Right lobe of liver (tissue), 6 donors: ENCODE data around the gene MRPL12. TPM values are rescaled to one million over a fixed set of nuclear protein-coding genes. Genes with fewer than 3 reads are reported as not detected.

Experiments used
- ATAC-seq, 4 donors: fragments of 200-7000 bp; cut with Tn5 transposase; one replicate each; pipeline ENCODE4 v1.9.1; 2020; ENCODE audit warnings: mild to moderate bottlenecking in 4 of 4, moderate library complexity in 4 of 4
- DNase-seq, 3 donors: peaks; one replicate each; pipeline ENCODE4 v3.0.0-alpha.2; 2020
- H3K27ac ChIP-seq, 3 donors: fragments of 200-600 bp; one replicate each; pipeline ENCODE4 v1.8.0; 2022
- H3K27me3 ChIP-seq, 2 donors: fragments of 200-600 bp; one replicate each; pipeline ENCODE4 v1.8.0; 2022
- H3K36me3 ChIP-seq, 4 donors: fragments of 200-600 bp; sonication (generic) in 1 of 4; one replicate each; pipeline versions ENCODE4 v1.5.1 to v1.8.0; 2017 to 2022; ENCODE audit warnings: control low read depth in 1 of 4
- H3K4me1 ChIP-seq, 4 donors: fragments of 200-600 bp; sonication (generic) in 1 of 4; one replicate each; pipeline versions ENCODE4 v1.5.1 to v1.8.0; 2017 to 2022; ENCODE audit warnings: control low read depth in 1 of 4
- H3K4me3 ChIP-seq, 3 donors: fragments of 200-600 bp; one replicate each; pipeline ENCODE4 v1.8.0; 2022
- H3K9me3 ChIP-seq, 4 donors: fragments of 200-600 bp; sonication (generic) in 1 of 4; one replicate each; pipeline versions ENCODE4 v1.5.1 to v1.8.0; 2017 to 2022; ENCODE audit warnings: control low read depth in 1 of 4
- POLR2A ChIP-seq: fragments of 450-650 bp; IDR thresholded peaks from one replicate; pipeline ENCODE4 v1.6.1; 2017; ENCODE audit warnings: antibody characterized with exemption, mild to moderate bottlenecking
- WGBS: methylation state at CpG from one replicate; pipeline ENCODE4 v1.1.6; 2018; ENCODE audit warnings: low coverage, low lambda C conversion rate; ENCODE audit not compliant: insufficient coverage; ENCODE audit errors: missing lambda C conversion rate; 5-methylcytosine and 5-hydroxymethylcytosine counted together
- intact Hi-C, 2 donors: fragments of 100-400 bp; cut with DNase I; formaldehyde crosslinking; loops; one replicate each; pipeline versions ENCODE4 v1.11.2 to v1.14.1; 2022
- total RNA-seq, 6 experiments: library from RNA; depleted of rRNA in 2 of 6; stranded (reverse); fragments of >200 nt in 2 of 6; fragmentation: NEBNext Ultra II Directional in 3 of 6; extraction: Animal tissue kit (Norgen Biotek cat#: 25700) in 3 of 6; gene quantifications; one replicate each; pipeline versions ENCODE4 v1.1.0 to v1.2.4, GENCODE V29; 2016 to 2023
- TF ChIP-seq, protein P1 (sequence below), 4 donors: fragments of 200-600 bp in 3 of 4; fragments of 450-650 bp in 1 of 4; IDR thresholded peaks; one replicate each; pipeline versions ENCODE4 v1.5.1 to v1.8.0; 2016 to 2022; ENCODE audit warnings: antibody characterized with exemption in 4 of 4, mild to moderate bottlenecking in 2 of 4
- donor health status: DM: no; HTN: yes; CAD: no.
- donor health status: DM: no; HTN: no; CAD: no.
- donor health status: DM: no; HTN: no; CAD: no.
- donor health status: DM: no; HTN: yes; CAD: no.
- donor health status: DM: no; HTN: yes; CAD: no.

MRPL12 gene
- total RNA-seq, 6 experiments from 2014 or later = 43.8 to 119 (median 59.3) TPM

DNA sequence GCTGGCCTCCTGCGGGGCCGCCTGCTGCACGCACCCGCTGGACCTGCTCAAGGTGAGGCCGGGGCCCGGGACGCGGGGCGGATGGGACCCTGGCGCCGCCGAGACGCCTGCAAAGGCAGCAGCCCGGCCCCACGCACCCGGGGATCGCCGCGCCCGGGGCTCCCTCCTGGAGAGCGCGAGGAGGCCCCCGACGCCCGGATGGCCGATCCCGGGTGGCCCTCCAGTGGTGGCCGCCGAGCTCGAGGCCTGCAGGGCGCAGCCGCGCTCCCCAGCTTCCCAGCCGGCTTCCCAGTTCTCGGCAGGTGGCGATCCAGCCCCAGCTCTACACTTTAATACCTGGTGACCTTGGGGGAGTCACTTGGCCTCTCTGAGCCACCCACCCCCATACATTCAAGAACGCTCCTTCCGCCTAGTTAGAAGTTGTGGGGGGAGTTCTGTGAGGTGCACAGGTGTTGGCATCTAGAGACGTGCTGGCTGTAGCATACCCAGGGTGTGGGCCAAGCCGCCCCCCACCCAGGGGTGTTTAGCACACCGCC lies 9.4 kb downstream of the MRPL12 start:
- peak in 3 of 4 donors; percentile 3 to 30 (median 4) for ATAC-seq
- TF ChIP-seq POLR2A = no peak
- TF ChIP-seq, protein P1, sequence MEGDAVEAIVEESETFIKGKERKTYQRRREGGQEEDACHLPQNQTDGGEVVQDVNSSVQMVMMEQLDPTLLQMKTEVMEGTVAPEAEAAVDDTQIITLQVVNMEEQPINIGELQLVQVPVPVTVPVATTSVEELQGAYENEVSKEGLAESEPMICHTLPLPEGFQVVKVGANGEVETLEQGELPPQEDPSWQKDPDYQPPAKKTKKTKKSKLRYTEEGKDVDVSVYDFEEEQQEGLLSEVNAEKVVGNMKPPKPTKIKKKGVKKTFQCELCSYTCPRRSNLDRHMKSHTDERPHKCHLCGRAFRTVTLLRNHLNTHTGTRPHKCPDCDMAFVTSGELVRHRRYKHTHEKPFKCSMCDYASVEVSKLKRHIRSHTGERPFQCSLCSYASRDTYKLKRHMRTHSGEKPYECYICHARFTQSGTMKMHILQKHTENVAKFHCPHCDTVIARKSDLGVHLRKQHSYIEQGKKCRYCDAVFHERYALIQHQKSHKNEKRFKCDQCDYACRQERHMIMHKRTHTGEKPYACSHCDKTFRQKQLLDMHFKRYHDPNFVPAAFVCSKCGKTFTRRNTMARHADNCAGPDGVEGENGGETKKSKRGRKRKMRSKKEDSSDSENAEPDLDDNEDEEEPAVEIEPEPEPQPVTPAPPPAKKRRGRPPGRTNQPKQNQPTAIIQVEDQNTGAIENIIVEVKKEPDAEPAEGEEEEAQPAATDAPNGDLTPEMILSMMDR (IDR thresholded peaks at IDR 0.05) = peak in 3 of 4 donors; percentile 10 to 36 (median 11)
- WGBS = 0% methylated on average over 7 of the region's 41 CpGs
- Histone ChIP-seq H3K27me3 (no peaks in the 10 kb centered on the region), H3K4me3 (peak overlapping the region; percentile 69 to 98 (median 87)), H3K9me3 (no peaks in the 10 kb centered on the region), H3K27ac (peak overlapping the region; percentile 18 to 79 (median 62)), H3K4me1 (peaks cover 0 to 32% (median 13%) of the 10 kb centered on the region in 4 donors), H3K36me3 (peaks cover 0 to 5% (median 2%) of the 10 kb centered on the region in 4 donors)
- DNase-seq = peak in 2 of 3 donors; percentile 61 to 74
- intact Hi-C loops = no loop called here

DNA sequence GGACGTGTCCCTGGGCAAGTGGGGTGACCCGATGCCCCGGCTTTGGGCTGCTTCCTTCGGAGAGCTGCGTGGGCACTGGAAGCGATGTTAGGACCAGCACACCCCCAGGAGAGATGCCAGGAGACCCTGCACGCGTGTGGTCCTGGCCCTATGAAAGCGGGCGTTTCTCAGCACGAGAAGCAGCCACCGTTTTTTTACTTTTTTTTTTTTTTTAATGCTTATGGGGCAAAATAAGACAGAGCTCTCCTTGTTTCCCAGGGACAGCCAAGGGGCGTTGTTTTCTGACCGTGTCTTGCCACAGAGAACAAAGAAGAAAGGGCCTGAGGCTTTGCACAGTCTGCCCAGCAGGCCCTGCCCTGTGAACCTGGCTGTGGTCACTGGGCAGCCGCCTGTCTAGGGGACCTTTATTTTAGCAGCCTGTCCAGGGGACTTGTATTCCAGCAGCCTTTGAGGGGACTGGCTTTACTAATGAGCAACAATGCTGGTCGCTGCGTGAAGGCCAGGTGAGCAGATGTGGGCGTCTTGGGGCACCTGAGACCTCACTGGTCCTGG lies 9.9 kb downstream of the MRPL12 start:
- WGBS = 15% methylated on average over 10 of the region's 18 CpGs
- Histone ChIP-seq H3K4me3 (peak overlapping the region; percentile 69 to 98 (median 87)), H3K36me3 (peaks cover 0 to 4% (median 1%) of the 10 kb centered on the region in 4 donors), H3K4me1 (peaks cover 0 to 32% (median 13%) of the 10 kb centered on the region in 4 donors), H3K27ac (peak overlapping the region in 2 of 3 donors; percentile 62 to 79), H3K9me3 (no peaks in the 10 kb centered on the region), H3K27me3 (no peaks in the 10 kb centered on the region)
- intact Hi-C loops = no loop called here
- peak; percentile 0 to 15 (median 2) for ATAC-seq
- peak in 1 of 3 donors; percentile 56 for DNase-seq
- TF ChIP-seq POLR2A = no peak
- TF ChIP-seq, protein P1 (IDR thresholded peaks at IDR 0.05) = no peak

GRCh38 chr17:81713556-81714411 lies 10.6 kb downstream of the MRPL12 start:
- Histone ChIP-seq H3K9me3 (no peaks in the 10 kb centered on the region), H3K27me3 (no peaks in the 10 kb centered on the region), H3K36me3 (peaks cover 0 to 7% (median 2%) of the 10 kb centered on the region in 4 donors), H3K4me3 (peak overlapping the region; percentile 69 to 98 (median 87)), H3K4me1 (peaks cover 0 to 32% (median 13%) of the 10 kb centered on the region in 4 donors), H3K27ac (peak overlapping the region in 2 of 3 donors; percentile 62 to 79)
- intact Hi-C loops = no loop called here
- 16% methylated on average over 14 of the region's 36 CpGs for WGBS
- TF ChIP-seq, protein P1 (IDR thresholded peaks at IDR 0.05) = no peak
- TF ChIP-seq POLR2A = peak; percentile 52
- ATAC-seq (peak; percentile 70 to 85 (median 76)), DNase-seq (peak; percentile 81 to 95 (median 93))

DNA sequence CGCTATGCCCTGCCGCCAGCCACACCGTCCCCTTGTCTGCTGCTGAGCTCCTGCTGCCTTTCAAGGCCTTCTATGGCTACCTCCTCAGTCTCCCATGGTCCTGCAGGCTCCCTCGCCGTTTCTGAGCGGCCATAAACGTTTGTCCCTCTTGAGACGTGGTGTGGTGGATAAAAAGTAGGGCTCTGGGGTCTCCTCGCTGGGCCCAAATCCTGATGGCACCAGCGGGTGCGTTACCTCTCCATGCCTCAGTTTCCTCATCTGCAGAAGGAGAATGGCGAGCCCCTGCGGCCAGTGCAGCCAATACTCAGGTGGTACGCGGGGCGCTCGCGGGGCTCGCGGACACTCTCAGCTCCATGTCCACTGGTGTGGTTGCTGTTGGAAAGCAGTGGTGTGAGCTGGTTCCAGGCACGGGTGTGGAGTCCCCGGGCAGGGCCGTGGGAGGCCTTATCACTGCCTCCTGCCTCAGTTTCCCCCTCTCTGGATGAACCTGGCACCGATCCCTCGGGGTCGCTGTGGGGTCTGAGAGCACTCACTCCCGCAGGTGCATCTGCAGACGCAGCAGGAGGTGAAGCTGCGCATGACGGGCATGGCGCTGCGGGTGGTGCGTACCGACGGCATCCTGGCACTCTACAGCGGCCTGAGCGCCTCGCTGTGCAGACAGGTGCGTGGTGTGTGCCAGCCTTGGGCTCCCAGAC lies 11.4 kb downstream of the MRPL12 start:
- Histone ChIP-seq H3K4me1 (peaks cover 0 to 32% (median 13%) of the 10 kb centered on the region in 4 donors), H3K9me3 (no peaks in the 10 kb centered on the region), H3K4me3 (peak overlapping the region; percentile 69 to 98 (median 87)), H3K27me3 (no peaks in the 10 kb centered on the region), H3K36me3 (peaks cover 0 to 7% (median 2%) of the 10 kb centered on the region in 4 donors), H3K27ac (peak overlapping the region in 2 of 3 donors; percentile 62 to 79)
- TF ChIP-seq, protein P1 (IDR thresholded peaks at IDR 0.05) = no peak
- TF ChIP-seq POLR2A = no peak
- DNase-seq = peak in 1 of 3 donors; percentile 51
- intact Hi-C loops = no loop called here
- 60% methylated on average over 2 of the region's 39 CpGs for WGBS
- ATAC-seq = no peak
